Measurements from ENCODE around the gene VPS51. TPM values are rescaled to one million over a fixed set of nuclear protein-coding genes. Genes with fewer than 3 reads are reported as not detected.

The VPS51 gene
- total RNA-seq, 2 experiments from 2014 or later, result 103 TPM

DNA sequence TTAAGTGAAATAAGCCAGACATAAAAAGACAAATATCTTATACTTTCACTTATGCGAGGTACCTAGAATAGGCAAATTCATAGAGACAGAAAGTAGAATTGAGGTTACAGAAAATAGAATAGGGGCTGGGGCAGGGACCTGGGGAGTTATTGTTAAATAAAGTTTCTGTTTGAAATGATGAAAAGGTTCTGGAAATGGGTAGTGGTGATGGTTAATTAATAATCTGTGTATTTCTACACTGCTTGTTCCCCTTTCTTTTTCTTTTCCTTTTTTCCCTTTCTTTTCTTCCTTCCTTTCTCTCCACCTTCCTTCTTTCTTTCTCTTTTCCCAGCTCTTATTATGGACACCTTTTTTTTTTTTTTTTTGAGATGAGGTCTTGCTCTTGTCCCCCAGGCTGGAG is 40.5 kb upstream of the VPS51 start:
- Mint-ChIP-seq H3K9me3 (no peaks in the 10 kb centered on the region), H3K4me3 (no peak overlapping the region), H3K4me1 (ENCODE audit: low read depth) (peaks cover 16% of the 10 kb centered on the region), H3K27ac (no peak overlapping the region), H3K36me3 (ENCODE audit: low read depth) (no peaks in the 10 kb centered on the region), H3K27me3 (no peaks in the 10 kb centered on the region)
- DNase-seq, result no peak
- ChIA-PET POLR2A (interaction anchor here (0.7 kb wide), 1 partner anchor 29 kb away, joined by 3 read pairs; no protein-coding TSS in a partner anchor), CTCF (no interaction called here)
- no peak for ATAC-seq
- TF ChIP-seq CTCF (IDR thresholded peaks at IDR 0.05), result no peak
- intact Hi-C loops (cut with micrococcal nuclease), result no loop called here

DNA sequence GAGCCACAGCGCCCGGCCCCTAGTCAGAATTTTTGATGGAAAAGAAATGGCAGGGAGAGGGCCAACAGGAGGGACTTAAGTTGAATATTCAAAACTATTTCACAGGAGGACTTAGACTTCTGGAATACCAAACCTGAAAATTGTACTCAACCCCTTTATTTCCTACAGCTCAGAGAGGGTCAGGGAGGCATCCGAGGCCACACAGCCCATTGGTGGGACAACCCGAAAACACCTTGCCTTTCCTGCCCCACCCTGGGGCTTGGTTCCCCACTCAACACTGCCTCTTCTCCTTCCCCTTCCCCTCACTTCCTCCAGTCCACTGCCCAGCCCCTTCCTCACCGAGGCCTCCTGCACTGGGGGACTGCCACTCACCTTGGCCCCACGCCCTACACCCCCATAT is 39.0 kb upstream of the VPS51 start:
- Mint-ChIP-seq H3K27ac (no peak overlapping the region), H3K4me1 (ENCODE audit: low read depth) (peaks cover 19% of the 10 kb centered on the region), H3K4me3 (no peak overlapping the region), H3K9me3 (no peaks in the 10 kb centered on the region), H3K36me3 (ENCODE audit: low read depth) (no peaks in the 10 kb centered on the region), H3K27me3 (no peaks in the 10 kb centered on the region)
- intact Hi-C loops (cut with micrococcal nuclease), result no loop called here
- no peak for DNase-seq
- no peak for TF ChIP-seq CTCF (IDR thresholded peaks at IDR 0.05)
- ChIA-PET CTCF (interaction anchor here (1.1 kb wide), 1 partner anchor 43 kb away, joined by 4 read pairs; the partner anchor contains the start of gene ARL2), POLR2A (no interaction called here)
- ATAC-seq, result no peak

DNA sequence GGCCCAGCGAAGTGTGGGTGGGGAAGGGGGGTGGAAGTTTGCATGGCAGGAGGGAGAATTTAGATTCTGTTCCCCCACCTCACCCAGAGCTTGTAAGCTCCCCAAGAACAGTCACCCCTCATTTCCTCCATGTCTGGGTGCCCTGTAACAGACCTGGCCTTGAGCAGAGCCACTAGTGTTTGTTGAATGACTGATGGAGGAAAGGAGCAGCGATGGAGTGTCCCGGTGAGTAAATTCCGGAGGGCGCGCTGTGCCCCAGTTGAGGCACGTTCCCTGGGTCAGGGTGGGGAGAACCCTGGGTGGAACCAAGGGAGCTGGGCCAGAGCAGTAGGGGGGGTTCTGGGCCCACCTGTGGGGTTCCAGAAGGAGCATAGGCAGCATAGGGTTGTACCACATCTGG is 38.5 kb upstream of the VPS51 start:
- Mint-ChIP-seq H3K4me3 (no peak overlapping the region), H3K9me3 (no peaks in the 10 kb centered on the region), H3K36me3 (ENCODE audit: low read depth) (no peaks in the 10 kb centered on the region), H3K27me3 (no peaks in the 10 kb centered on the region), H3K4me1 (ENCODE audit: low read depth) (peaks cover 19% of the 10 kb centered on the region), H3K27ac (no peak overlapping the region)
- ChIA-PET CTCF (interaction anchor here (1.1 kb wide), 1 partner anchor 43 kb away, joined by 4 read pairs; the partner anchor contains the start of gene ARL2), POLR2A (no interaction called here)
- intact Hi-C loops (cut with micrococcal nuclease), result no loop called here
- no peak for DNase-seq
- no peak for ATAC-seq
- TF ChIP-seq CTCF (IDR thresholded peaks at IDR 0.05), result no peak

GRCh38 chr11:65058012-65058411 is 38.0 kb upstream of the VPS51 start:
- ATAC-seq, result no peak
- ChIA-PET POLR2A (no interaction called here), CTCF (interaction anchor here (1.2 kb wide), 1 partner anchor 17 kb away, joined by 3 read pairs; the partner anchor contains the start of gene SAC3D1)
- Mint-ChIP-seq H3K9me3 (no peaks in the 10 kb centered on the region), H3K27me3 (no peaks in the 10 kb centered on the region), H3K27ac (no peak overlapping the region), H3K4me1 (ENCODE audit: low read depth) (peaks cover 19% of the 10 kb centered on the region), H3K36me3 (ENCODE audit: low read depth) (no peaks in the 10 kb centered on the region), H3K4me3 (no peak overlapping the region)
- no peak for DNase-seq
- TF ChIP-seq CTCF (IDR thresholded peaks at IDR 0.05), result no peak
- intact Hi-C loops (cut with micrococcal nuclease), result no loop called here

DNA sequence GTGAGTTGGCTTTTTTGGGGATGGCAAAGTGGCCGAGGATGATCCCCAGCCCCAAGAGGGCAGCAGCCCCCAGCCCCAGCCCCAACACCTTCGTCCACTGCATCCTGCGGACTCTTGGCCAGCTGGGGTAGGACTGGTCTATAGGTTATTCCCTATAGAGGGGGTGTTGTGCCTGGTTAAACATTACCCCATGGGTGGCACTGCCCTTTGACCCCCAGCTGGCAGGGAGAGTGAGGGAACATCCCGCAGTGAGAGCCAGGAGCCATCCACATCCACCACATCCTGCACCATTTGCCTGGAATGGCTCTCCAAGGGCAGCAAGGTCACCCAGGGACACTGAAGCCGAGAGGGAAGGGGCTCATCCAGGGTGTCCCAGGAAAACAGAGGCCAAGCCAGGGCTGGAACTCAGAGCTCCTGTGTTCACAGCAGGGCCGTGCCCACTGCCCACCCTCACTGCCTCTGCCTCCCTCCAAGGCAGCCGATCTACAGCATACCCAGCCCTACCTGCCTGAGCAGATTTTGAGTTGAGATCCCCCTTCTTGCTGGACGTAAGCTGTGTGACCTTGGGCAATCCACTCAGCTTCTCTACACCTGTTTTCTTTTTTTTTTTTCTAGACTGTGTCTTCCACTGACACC is 37.5 kb upstream of the VPS51 start, which contains the start of gene NAALADL1:
Gene NAALADL1, minus strand, starts transcription at position 135 of the 636 bp plus-strand sequence. Its CDS starts 32 bp downstream, at position 103.
- ATAC-seq, result no peak
- TF ChIP-seq CTCF (IDR thresholded peaks at IDR 0.05), result no peak
- intact Hi-C loops (cut with micrococcal nuclease), result no loop called here
- Mint-ChIP-seq H3K36me3 (ENCODE audit: low read depth) (no peaks in the 10 kb centered on the region), H3K4me1 (ENCODE audit: low read depth) (peaks cover 16% of the 10 kb centered on the region), H3K4me3 (no peak within 1 kb of the TSS), H3K27me3 (no peaks in the 10 kb centered on the region), H3K9me3 (no peaks in the 10 kb centered on the region), H3K27ac (no peak within 1 kb of the TSS)
- no peak for DNase-seq
- POLR2A ChIA-PET, result no interaction called here
- CTCF ChIA-PET, result interaction anchor here (1.1 to 1.2 kb wide), 2 partner anchors 17 to 211 kb away, joined by 3 read pairs; partner anchors contain the start of gene SAC3D1

Data from activated CD8-positive, alpha-beta T cell treated with anti-CD3 and anti-CD28 coated beads for 36 hours (primary cell).